ENCODE results near the gene PCBP3.
"Not testable (repeated sequence)": the region's sequence is repeated elsewhere in the genome, so short reads cannot be mapped to it uniquely, and the experiment has no call there.

PCBP3 gene

GRCh38 chr21:45957981-45958600 is 314.6 kb downstream of the PCBP3 start:
- no peak for TF ChIP-seq GABPA (IDR thresholded peaks at IDR 0.05; ENCODE audit: low read depth)
- TF ChIP-seq, protein P1, sequence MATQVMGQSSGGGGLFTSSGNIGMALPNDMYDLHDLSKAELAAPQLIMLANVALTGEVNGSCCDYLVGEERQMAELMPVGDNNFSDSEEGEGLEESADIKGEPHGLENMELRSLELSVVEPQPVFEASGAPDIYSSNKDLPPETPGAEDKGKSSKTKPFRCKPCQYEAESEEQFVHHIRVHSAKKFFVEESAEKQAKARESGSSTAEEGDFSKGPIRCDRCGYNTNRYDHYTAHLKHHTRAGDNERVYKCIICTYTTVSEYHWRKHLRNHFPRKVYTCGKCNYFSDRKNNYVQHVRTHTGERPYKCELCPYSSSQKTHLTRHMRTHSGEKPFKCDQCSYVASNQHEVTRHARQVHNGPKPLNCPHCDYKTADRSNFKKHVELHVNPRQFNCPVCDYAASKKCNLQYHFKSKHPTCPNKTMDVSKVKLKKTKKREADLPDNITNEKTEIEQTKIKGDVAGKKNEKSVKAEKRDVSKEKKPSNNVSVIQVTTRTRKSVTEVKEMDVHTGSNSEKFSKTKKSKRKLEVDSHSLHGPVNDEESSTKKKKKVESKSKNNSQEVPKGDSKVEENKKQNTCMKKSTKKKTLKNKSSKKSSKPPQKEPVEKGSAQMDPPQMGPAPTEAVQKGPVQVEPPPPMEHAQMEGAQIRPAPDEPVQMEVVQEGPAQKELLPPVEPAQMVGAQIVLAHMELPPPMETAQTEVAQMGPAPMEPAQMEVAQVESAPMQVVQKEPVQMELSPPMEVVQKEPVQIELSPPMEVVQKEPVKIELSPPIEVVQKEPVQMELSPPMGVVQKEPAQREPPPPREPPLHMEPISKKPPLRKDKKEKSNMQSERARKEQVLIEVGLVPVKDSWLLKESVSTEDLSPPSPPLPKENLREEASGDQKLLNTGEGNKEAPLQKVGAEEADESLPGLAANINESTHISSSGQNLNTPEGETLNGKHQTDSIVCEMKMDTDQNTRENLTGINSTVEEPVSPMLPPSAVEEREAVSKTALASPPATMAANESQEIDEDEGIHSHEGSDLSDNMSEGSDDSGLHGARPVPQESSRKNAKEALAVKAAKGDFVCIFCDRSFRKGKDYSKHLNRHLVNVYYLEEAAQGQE (IDR thresholded peaks at IDR 0.05; ENCODE audit: insufficient replicate concordance, low read depth) = no peak
- no peak for TF ChIP-seq SPI1 (IDR thresholded peaks at IDR 0.05; ENCODE audit: borderline replicate concordance, low read depth)
- TF ChIP-seq, protein P2, sequence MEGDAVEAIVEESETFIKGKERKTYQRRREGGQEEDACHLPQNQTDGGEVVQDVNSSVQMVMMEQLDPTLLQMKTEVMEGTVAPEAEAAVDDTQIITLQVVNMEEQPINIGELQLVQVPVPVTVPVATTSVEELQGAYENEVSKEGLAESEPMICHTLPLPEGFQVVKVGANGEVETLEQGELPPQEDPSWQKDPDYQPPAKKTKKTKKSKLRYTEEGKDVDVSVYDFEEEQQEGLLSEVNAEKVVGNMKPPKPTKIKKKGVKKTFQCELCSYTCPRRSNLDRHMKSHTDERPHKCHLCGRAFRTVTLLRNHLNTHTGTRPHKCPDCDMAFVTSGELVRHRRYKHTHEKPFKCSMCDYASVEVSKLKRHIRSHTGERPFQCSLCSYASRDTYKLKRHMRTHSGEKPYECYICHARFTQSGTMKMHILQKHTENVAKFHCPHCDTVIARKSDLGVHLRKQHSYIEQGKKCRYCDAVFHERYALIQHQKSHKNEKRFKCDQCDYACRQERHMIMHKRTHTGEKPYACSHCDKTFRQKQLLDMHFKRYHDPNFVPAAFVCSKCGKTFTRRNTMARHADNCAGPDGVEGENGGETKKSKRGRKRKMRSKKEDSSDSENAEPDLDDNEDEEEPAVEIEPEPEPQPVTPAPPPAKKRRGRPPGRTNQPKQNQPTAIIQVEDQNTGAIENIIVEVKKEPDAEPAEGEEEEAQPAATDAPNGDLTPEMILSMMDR (IDR thresholded peaks at IDR 0.05; ENCODE audit: insufficient read depth, low read length) = no peak
- no peak for TF ChIP-seq POLR2AphosphoS5 (IDR thresholded peaks at IDR 0.05; ENCODE audit: low read depth)
- Histone ChIP-seq H3K27ac (replicated peaks) (no peak overlapping the region), H3K27me3 (ENCODE audit: insufficient read depth, poor library complexity, severe bottlenecking) (no peaks in the 10 kb centered on the region), H3K4me3 (replicated peaks; ENCODE audit: insufficient read depth, low read length) (no peak overlapping the region)
- DNase-seq (ENCODE audit: low read depth in 1 of 2, low spot score in 1 of 2) = no peak

DNA sequence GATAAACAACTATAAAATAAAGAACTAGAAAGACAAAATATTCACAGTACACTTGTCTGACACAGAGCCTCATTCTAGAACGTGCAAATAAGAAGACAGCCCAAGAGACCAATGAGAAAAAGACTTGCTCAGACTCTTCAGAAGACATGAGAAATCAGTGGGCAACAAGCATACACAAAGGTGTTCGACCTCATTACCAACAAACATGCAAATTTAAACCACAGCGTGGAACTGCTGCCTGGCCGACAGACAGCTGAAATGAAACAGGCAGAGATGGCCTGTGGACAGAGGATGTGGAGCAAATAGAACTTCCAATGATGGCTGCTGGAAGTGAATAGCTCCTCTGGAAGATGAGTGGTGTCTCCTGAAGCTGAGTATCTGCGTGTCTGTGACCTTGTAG is 315.7 kb downstream of the PCBP3 start:
- TF ChIP-seq POLR2AphosphoS5 (IDR thresholded peaks at IDR 0.05; ENCODE audit: low read depth) = no peak
- TF ChIP-seq SPI1 (IDR thresholded peaks at IDR 0.05; ENCODE audit: borderline replicate concordance, low read depth) = no peak
- no peak for TF ChIP-seq GABPA (IDR thresholded peaks at IDR 0.05; ENCODE audit: low read depth)
- DNase-seq (ENCODE audit: low read depth in 1 of 2, low spot score in 1 of 2) = no peak
- Histone ChIP-seq H3K4me3 (replicated peaks; ENCODE audit: insufficient read depth, low read length) (no peak overlapping the region), H3K27ac (replicated peaks) (no peak overlapping the region), H3K27me3 (ENCODE audit: insufficient read depth, poor library complexity, severe bottlenecking) (no peaks in the 10 kb centered on the region)

DNA sequence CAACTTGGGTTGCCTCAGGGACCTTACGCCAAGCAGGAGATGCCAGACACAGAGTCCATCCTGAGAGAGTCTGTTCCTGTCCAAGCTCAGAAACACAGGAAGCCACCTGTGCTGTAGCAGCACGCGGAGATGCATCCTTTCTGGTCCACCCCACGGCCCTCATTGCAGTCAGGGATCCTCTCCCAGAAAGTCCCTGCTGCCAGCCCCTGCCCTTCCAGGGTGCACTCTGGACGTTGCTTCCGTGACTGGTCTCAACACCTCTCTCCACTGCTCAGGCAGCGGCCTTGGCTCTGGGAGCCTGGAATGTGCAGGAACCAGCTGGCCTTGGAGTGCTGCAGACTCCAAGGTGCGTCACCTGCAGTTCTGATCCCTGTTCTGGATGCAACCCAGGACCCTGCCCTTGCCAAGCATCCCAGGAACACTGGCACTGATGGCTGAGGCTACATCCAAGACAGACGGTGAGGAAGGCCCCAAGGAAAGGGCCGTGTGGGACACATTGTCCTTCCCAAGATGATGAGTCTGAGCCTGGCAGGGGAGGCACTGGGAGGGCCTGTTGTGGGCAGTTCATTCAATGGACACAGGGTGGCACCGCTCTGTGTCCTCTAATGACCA is 316.4 kb downstream of the PCBP3 start:
- no peak overlapping the region for H3K4me3 ChIP-seq (replicated peaks; ENCODE audit: insufficient read depth, low read length)
- no peak for DNase-seq (ENCODE audit: low read depth in 1 of 2, low spot score in 1 of 2)
- no peak overlapping the region for H3K27ac ChIP-seq (replicated peaks)
- TF ChIP-seq POLR2AphosphoS5 (IDR thresholded peaks at IDR 0.05; ENCODE audit: low read depth) (no peak), SPI1 (IDR thresholded peaks at IDR 0.05; ENCODE audit: borderline replicate concordance, low read depth) (no peak), GABPA (IDR thresholded peaks at IDR 0.05; ENCODE audit: low read depth) (no peak)
- TF ChIP-seq, protein P2 (IDR thresholded peaks at IDR 0.05; ENCODE audit: insufficient read depth, low read length) = no peak
- TF ChIP-seq, protein P1 (IDR thresholded peaks at IDR 0.05; ENCODE audit: insufficient replicate concordance, low read depth) = no peak
- H3K27me3 ChIP-seq (ENCODE audit: insufficient read depth, poor library complexity, severe bottlenecking) = no peaks in the 10 kb centered on the region

DNA sequence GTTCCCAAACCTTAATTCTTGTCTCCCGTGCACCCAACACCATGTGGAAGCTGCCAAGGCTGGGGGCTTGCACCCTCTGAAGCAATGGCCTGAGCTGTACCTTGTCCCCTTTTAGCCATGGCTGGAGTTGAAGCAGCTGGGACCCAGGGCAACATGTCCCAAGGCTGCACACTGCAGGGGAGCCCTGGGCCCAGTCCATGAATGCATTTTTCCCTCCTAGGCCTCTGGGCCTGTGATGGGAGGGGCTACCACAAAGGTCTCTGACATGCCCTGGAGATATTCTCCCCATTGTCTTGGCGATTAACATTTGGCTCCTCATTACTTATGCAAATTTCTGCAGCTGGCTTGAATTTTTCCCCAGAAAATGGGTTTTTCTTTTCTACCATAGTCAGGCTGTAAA is 317.9 kb downstream of the PCBP3 start:
- not testable (repeated sequence) for DNase-seq (ENCODE audit: low read depth in 1 of 2, low spot score in 1 of 2); H3K4me3 ChIP-seq (replicated peaks; ENCODE audit: insufficient read depth, low read length); H3K27ac ChIP-seq (replicated peaks); H3K27me3 ChIP-seq (ENCODE audit: insufficient read depth, poor library complexity, severe bottlenecking)
